ENCODE data around the gene DBH. TPM values are rescaled to one million over a fixed set of nuclear protein-coding genes. Genes with fewer than 3 reads are reported as not detected.

Gene DBH
- total and polyA plus RNA-seq, 2 donors (not counting 3 experiments of a cell fraction or from before 2014, with no cell fraction given), result not detected

GRCh38 chr9:133632806-133633680 is 3.1 kb upstream of the DBH start:
- no peaks in the 10 kb centered on the region for H3K36me3 ChIP-seq (ENCODE audit: control insufficient read depth in 2 of 2, extremely low read depth in 1 of 2, insufficient read depth in 2 of 2, low read length in 2 of 2)
- no peak overlapping the region for H3K9ac ChIP-seq (replicated peaks; ENCODE audit: extremely low read depth, insufficient read depth, low read length)
- no peaks in the 10 kb centered on the region for H4K20me1 ChIP-seq (replicated peaks; ENCODE audit: control insufficient read depth, extremely low read depth, insufficient read depth, low read length)
- dilution Hi-C loops (cut with MboI; ENCODE audit: extremely low pct_ligation_motif_present, low sequenced_read_pairs) (no loop called here), intact Hi-C loops (cut with micrococcal nuclease) (no loop called here)
- no peaks in the 10 kb centered on the region for H3K9me3 ChIP-seq (replicated peaks; ENCODE audit: control insufficient read depth, insufficient read depth, low read length)
- no peak overlapping the region for H2AFZ ChIP-seq (ENCODE audit: low read depth, low read length)
- no peak overlapping the region for H3K27ac ChIP-seq (ENCODE audit: insufficient read depth, low read depth, low read length)
- CTCF ChIA-PET, result no interaction called here
- H3K4me2 ChIP-seq (ENCODE audit: insufficient read depth, low read length), result no peak overlapping the region
- no peaks in the 10 kb centered on the region for H3K27me3 ChIP-seq (ENCODE audit: control insufficient read depth in 2 of 2, insufficient read depth in 2 of 2, low read length in 2 of 2)
- H3K79me2 ChIP-seq (ENCODE audit: control insufficient read depth, insufficient read depth, low read length), result no peaks in the 10 kb centered on the region
- POLR2A ChIA-PET, result no interaction called here
- no peak for TF ChIP-seq EZH2 (IDR thresholded peaks at IDR 0.05; ENCODE audit: borderline replicate concordance, low read depth, low read length, severe bottlenecking)
- TF ChIP-seq MAX (IDR thresholded peaks at IDR 0.05; ENCODE audit: insufficient read depth, insufficient read length), result no peak
- TF ChIP-seq FOS (IDR thresholded peaks at IDR 0.05; ENCODE audit: borderline replicate concordance, insufficient read depth, low read length), result no peak
- no peak for TF ChIP-seq JUN (IDR thresholded peaks at IDR 0.05; ENCODE audit: borderline replicate concordance, insufficient read depth, insufficient read length, low read depth)
- TF ChIP-seq GATA2 (IDR thresholded peaks at IDR 0.05; ENCODE audit: insufficient read depth, insufficient read length, low read depth, low read length), result no peak
- no peak for TF ChIP-seq POLR2AphosphoS5 (IDR thresholded peaks at IDR 0.05; ENCODE audit: insufficient read depth, low read depth, low read length)
- TF ChIP-seq MYC (IDR thresholded peaks at IDR 0.05; ENCODE audit: low read depth, low read length), result no peak
- no peak for TF ChIP-seq CTCF (IDR thresholded peaks at IDR 0.05; ENCODE audit: extremely low read depth in 1 of 2, insufficient read depth in 1 of 2, low read depth in 1 of 2, low read length in 2 of 2)
- TF ChIP-seq POLR2A (IDR thresholded peaks at IDR 0.05; ENCODE audit: low read depth, low read length), result no peak
- no TSS peak for BruUV-seq (replicated peaks)
- DNase-seq (ENCODE audit: low read depth, low spot score) (no peak), FAIRE-seq (no peak)
- H3K9me1 ChIP-seq (replicated peaks; ENCODE audit: control insufficient read depth, extremely low read depth, insufficient read depth, low read length), result no peaks in the 10 kb centered on the region
- H3K4me1 ChIP-seq (ENCODE audit: control insufficient read depth, extremely low read depth, insufficient read depth, low read length), result no peaks in the 10 kb centered on the region
- no peak overlapping the region for H3K4me3 ChIP-seq (replicated peaks in 1 of 3; ENCODE audit: insufficient read depth in 1 of 3, low read depth in 1 of 3, low read length in 3 of 3)

Data from endothelial cell of umbilical vein (primary cell).